Spleen (tissue), 7 donors: ENCODE data around the gene MED9.

ENCODE experiments used
- CTCF ChIP-seq, 11 experiments: fragments of 200-600 bp in 7 of 11; fragments of 450-650 bp in 4 of 11; sonication (generic) in 4 of 11; IDR thresholded peaks in 8 of 11; conservative IDR thresholded peaks in 3 of 11; 1 replicate in 7 of 11; 2 replicates in 4 of 11; pipeline versions ENCODE4 v1.4.0 to v1.8.0; 2016 to 2021; ENCODE audit warnings: antibody characterized with exemption in 11 of 11, inconsistent platforms in 4 of 11, mild to moderate bottlenecking in 1 of 11
- POLR2A ChIP-seq, 3 donors: fragments of 450-650 bp; IDR thresholded peaks; one replicate each; pipeline ENCODE4 v1.5.1; 2017; ENCODE audit warnings: antibody characterized with exemption in 3 of 3, mild to moderate bottlenecking in 1 of 3
- POLR2AphosphoS5 ChIP-seq, 3 donors: sonication (generic); formaldehyde crosslinking; IDR thresholded peaks; one replicate each; pipeline ENCODE4 v1.5.1; 2017; ENCODE audit warnings: antibody characterized with exemption in 3 of 3
- donor health status: DM: no; HTN: no; CAD: no; lungs with moderate emphysema.
- donor health status: DM: no; HTN: no; CAD: no.
- donor health status: DM: no; HTN: no; CAD: no.

- TF ChIP-seq POLR2A (IDR thresholded peaks at IDR 0.05) (no peak), CTCF (IDR thresholded peaks at IDR 0.05 in 8 of 11, conservative IDR thresholded peaks at IDR 0.05 in 3 of 11) (no peak), POLR2AphosphoS5 (IDR thresholded peaks at IDR 0.05) (no peak)
These were observed 63.6 kb downstream of the MED9 start for GRCh38 chr17:17540278-17540906.
